HCT116 (cell line): ENCODE data around the gene CACNA1C.

ENCODE experiments used
- CBX3 ChIP-seq: IDR thresholded peaks from 2 replicates; pipeline ENCODE4 v1.6.1; 2012; ENCODE audit warnings: low read depth
- EZH2phosphoT487 ChIP-seq: fragments of 200-600 bp; IDR thresholded peaks from 2 replicates; pipeline ENCODE4 v1.6.1; 2018; ENCODE audit warnings: antibody characterized with exemption, borderline replicate concordance
- POLR2A ChIP-seq: IDR thresholded peaks from 2 replicates; pipeline ENCODE4 v1.7.0; 2011; ENCODE audit warnings: borderline replicate concordance; ENCODE audit not compliant: insufficient read depth, insufficient read length; ENCODE audit errors: extremely low read depth
- POLR2AphosphoS5 ChIP-seq: IDR thresholded peaks from 2 replicates; pipeline ENCODE4 v1.6.1; 2011; ENCODE audit warnings: mild to moderate bottlenecking, low read depth, low read length, moderate library complexity
- SIN3A ChIP-seq: IDR thresholded peaks from 2 replicates; pipeline ENCODE4 v1.6.1; 2012; ENCODE audit warnings: low read depth
- SP1 ChIP-seq: IDR thresholded peaks from 2 replicates; pipeline ENCODE4 v1.6.1; 2012; ENCODE audit warnings: low read depth
- TF ChIP-seq, protein P1 (sequence below), 3 experiments: fragments of 200-600 bp in 1 of 3; sonication (generic) in 1 of 3; IDR thresholded peaks in 2 of 3; conservative IDR thresholded peaks in 1 of 3; 2 replicates each; pipeline ENCODE4 v1.5.1; 2012 to 2017; ENCODE audit warnings: low read depth in 2 of 3, low read length in 2 of 3, antibody characterized with exemption in 1 of 3, borderline replicate concordance in 1 of 3, control low read depth in 1 of 3, mild to moderate bottlenecking in 1 of 3, mixed read lengths in 1 of 3, mixed run types in 1 of 3, moderate library complexity in 1 of 3; ENCODE audit not compliant: insufficient read depth in 1 of 3
- TF ChIP-seq, protein P2 (sequence below): IDR thresholded peaks from 2 replicates; pipeline ENCODE4 v1.6.1; 2011; ENCODE audit warnings: mild to moderate bottlenecking, low read length, moderate library complexity; ENCODE audit not compliant: insufficient replicate concordance; ENCODE audit errors: extremely low read depth

DNA sequence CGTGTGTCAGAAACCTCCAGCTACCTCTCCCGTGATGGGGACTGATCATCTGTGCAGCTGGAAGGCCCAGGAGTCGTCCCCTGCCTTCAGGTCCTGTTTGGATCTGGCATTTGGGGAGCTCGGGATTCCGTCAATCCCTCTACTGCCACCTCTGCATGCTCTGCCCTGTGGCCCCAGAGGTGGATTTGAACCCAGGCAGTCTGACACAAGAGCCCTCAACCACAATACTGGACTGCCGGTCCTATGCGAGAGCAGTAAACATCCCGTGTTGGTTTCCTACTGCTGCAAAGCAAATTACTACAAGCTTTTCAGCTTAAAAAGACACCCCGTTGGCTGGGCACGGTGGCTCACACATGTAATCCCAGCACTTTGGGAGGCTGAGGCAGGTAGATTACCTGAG, 620.1 kb downstream of the CACNA1C start:
- TF ChIP-seq, protein P1, sequence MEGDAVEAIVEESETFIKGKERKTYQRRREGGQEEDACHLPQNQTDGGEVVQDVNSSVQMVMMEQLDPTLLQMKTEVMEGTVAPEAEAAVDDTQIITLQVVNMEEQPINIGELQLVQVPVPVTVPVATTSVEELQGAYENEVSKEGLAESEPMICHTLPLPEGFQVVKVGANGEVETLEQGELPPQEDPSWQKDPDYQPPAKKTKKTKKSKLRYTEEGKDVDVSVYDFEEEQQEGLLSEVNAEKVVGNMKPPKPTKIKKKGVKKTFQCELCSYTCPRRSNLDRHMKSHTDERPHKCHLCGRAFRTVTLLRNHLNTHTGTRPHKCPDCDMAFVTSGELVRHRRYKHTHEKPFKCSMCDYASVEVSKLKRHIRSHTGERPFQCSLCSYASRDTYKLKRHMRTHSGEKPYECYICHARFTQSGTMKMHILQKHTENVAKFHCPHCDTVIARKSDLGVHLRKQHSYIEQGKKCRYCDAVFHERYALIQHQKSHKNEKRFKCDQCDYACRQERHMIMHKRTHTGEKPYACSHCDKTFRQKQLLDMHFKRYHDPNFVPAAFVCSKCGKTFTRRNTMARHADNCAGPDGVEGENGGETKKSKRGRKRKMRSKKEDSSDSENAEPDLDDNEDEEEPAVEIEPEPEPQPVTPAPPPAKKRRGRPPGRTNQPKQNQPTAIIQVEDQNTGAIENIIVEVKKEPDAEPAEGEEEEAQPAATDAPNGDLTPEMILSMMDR (IDR thresholded peaks at IDR 0.05 in 2 of 3, conservative IDR thresholded peaks at IDR 0.05 in 1 of 3; ENCODE audit: borderline replicate concordance in 1 of 3, insufficient read depth in 1 of 3, low read depth in 2 of 3, low read length in 2 of 3): no peak
- TF ChIP-seq POLR2A: no peak
- no peak for TF ChIP-seq POLR2AphosphoS5
- no peak for TF ChIP-seq EZH2phosphoT487
- no peak for TF ChIP-seq SP1
- TF ChIP-seq CBX3: no peak
- TF ChIP-seq SIN3A: no peak
- TF ChIP-seq, protein P2, sequence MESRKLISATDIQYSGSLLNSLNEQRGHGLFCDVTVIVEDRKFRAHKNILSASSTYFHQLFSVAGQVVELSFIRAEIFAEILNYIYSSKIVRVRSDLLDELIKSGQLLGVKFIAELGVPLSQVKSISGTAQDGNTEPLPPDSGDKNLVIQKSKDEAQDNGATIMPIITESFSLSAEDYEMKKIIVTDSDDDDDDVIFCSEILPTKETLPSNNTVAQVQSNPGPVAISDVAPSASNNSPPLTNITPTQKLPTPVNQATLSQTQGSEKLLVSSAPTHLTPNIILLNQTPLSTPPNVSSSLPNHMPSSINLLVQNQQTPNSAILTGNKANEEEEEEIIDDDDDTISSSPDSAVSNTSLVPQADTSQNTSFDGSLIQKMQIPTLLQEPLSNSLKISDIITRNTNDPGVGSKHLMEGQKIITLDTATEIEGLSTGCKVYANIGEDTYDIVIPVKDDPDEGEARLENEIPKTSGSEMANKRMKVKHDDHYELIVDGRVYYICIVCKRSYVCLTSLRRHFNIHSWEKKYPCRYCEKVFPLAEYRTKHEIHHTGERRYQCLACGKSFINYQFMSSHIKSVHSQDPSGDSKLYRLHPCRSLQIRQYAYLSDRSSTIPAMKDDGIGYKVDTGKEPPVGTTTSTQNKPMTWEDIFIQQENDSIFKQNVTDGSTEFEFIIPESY: no peak
